HFFc6 (cell line): ENCODE measurements around the gene B3GLCT. TPM values are rescaled to one million over a fixed set of nuclear protein-coding genes. Genes with fewer than 3 reads are reported as not detected.

Experiments used
- DNase-seq: peaks from one replicate; pipeline ENCODE4 v3.0.0-alpha.2; 2018
- H3K27ac Mint-ChIP-seq: 2 replicates; pipeline ENCODE4 v1.8.0; 2020; ENCODE audit warnings: mild to moderate bottlenecking, mixed read lengths
- H3K27me3 Mint-ChIP-seq: 2 replicates; pipeline ENCODE4 v1.8.0; 2021; ENCODE audit warnings: mild to moderate bottlenecking, moderate library complexity, mixed read lengths; ENCODE audit not compliant: insufficient read depth
- H3K36me3 Mint-ChIP-seq: 2 replicates; pipeline ENCODE4 v1.8.0; 2021; ENCODE audit warnings: low read depth, mixed read lengths
- H3K4me1 Mint-ChIP-seq: 2 replicates; pipeline ENCODE4 v1.8.0; 2020; ENCODE audit warnings: low read depth, mixed read lengths
- H3K4me3 Mint-ChIP-seq: 2 replicates; pipeline ENCODE4 v1.8.0; 2020; ENCODE audit warnings: mild to moderate bottlenecking, moderate library complexity, mixed read lengths
- H3K9me3 Mint-ChIP-seq: 2 replicates; pipeline ENCODE4 v1.8.0; 2020; ENCODE audit warnings: mild to moderate bottlenecking, mixed read lengths
- CTCF ChIP-seq: fragments of 200-600 bp; sonication (generic); IDR thresholded peaks from 2 replicates; pipeline ENCODE4 v1.5.0; 2021; ENCODE audit warnings: antibody characterized with exemption, mild to moderate bottlenecking
- total RNA-seq, 6 experiments: library from RNA; stranded (reverse); fragmentation: NEBNext Ultra II Directional; extraction: Animal tissue kit (Norgen Biotek cat#: 25700); gene quantifications; 2 replicates in 1 of 6; 3 replicates in 5 of 6; pipeline ENCODE4 v1.2.3, GENCODE V29; 2021

B3GLCT gene
- total RNA-seq, 6 experiments from 2014 or later, result 5.0 to 7.5 (median 6.9) TPM

DNA sequence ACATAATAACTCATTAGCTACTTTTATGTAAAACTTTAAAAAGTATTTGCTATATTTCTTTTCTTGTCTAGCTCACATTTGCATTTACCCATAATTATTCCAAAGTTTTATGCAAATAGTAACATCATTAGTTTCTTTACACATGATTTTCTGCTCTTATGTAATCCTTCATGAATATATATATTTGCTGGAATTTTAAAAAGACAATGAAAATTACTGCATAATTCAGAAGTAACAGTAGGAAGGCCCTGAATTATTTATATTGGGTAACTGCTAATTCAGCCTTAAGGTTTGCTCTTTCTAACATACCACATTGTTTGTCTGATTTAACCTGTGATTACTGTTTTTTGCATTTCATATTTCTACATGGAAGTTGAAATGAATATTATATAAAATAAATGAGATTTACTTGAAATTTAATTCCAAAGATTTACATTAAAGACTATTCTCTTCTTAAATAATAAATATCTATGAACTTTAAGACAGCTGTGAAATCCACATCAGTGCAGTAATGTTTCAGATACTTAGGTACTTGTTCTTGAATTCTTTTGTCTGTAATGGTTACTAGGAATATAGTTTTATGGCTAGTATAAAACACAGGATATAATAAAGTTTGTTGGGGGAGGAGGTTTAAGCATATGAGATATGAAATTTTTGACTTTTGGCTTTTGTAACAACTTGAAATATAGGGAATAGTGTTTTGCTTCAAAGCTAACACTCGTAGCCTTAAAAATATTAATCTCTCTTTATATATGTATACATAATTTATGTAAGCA, 46.0 kb downstream of the B3GLCT start:
- Mint-ChIP-seq H3K36me3 (no peaks in the 10 kb centered on the region), H3K4me3 (no peak overlapping the region), H3K27me3 (no peaks in the 10 kb centered on the region), H3K9me3 (no peaks in the 10 kb centered on the region), H3K27ac (no peak overlapping the region), H3K4me1 (no peaks in the 10 kb centered on the region)
- no peak for TF ChIP-seq CTCF
- DNase-seq, result no peak

DNA sequence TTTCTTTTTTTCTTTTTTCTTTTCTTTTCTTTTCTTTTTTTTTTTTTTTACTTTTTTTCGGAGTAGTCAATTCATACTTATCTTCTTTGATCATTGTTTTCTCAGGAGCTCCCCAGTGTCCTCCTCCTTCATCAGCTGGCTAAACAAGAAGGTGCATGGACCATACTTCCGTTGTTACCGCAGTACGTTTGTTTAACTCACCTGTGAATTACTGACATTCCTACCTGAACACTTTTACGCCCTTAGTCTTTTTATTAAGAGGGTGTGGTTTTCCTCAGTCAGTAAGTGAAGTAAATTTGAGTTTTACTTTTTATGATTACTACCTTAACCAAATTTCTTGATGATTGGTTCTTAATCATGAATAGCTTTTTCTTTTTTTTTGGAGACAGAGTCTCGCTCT, 47.1 kb downstream of the B3GLCT start:
- no peak for TF ChIP-seq CTCF
- Mint-ChIP-seq H3K36me3 (no peaks in the 10 kb centered on the region; the same call in 1 of the 2 replicates), H3K4me1 (no peaks in the 10 kb centered on the region), H3K9me3 (no peaks in the 10 kb centered on the region), H3K27me3 (no peaks in the 10 kb centered on the region), H3K27ac (no peak overlapping the region), H3K4me3 (no peak overlapping the region)
- DNase-seq, result no peak

DNA sequence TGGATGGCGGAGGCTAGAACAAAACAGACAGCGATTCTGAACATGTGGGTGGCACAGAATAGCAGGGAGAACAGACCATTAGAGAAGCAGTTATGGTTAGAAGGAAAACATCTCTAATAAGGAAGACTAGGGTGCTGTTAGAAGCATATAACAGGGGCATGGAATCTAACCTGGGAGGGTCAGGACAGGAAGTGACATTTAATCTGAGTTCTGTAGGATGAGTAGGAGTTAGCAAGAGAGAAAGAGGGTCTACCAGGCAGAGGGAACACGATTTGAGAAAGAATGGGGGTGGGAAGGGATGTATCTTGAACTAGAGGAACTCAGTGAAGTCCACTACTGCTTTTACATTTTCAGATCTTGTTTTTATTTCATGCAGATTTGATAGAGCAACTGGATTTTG, 48.6 kb downstream of the B3GLCT start:
- Mint-ChIP-seq H3K4me3 (no peak overlapping the region), H3K4me1 (no peaks in the 10 kb centered on the region), H3K27me3 (no peaks in the 10 kb centered on the region), H3K36me3 (peaks cover 4% of the 10 kb centered on the region; the same call in 1 of the 2 replicates), H3K27ac (no peak overlapping the region), H3K9me3 (no peaks in the 10 kb centered on the region)
- TF ChIP-seq CTCF, result no peak
- no peak for DNase-seq

- Mint-ChIP-seq H3K27me3 (no peaks in the 10 kb centered on the region), H3K36me3 (peaks cover 4% of the 10 kb centered on the region; the same call in 1 of the 2 replicates), H3K4me3 (no peak overlapping the region), H3K9me3 (no peaks in the 10 kb centered on the region), H3K4me1 (no peaks in the 10 kb centered on the region), H3K27ac (no peak overlapping the region)
- no peak for DNase-seq
- TF ChIP-seq CTCF, result no peak
Measured at GRCh38 chr13:31248965-31249539, 49.3 kb downstream of the B3GLCT start.

- H3K27ac Mint-ChIP-seq, result no peak overlapping the region
- no peak for TF ChIP-seq CTCF
- DNase-seq, result no peak
- H3K4me1 Mint-ChIP-seq, result no peaks in the 10 kb centered on the region
- H3K4me3 Mint-ChIP-seq, result no peak overlapping the region
- H3K9me3 Mint-ChIP-seq, result no peaks in the 10 kb centered on the region
- peaks cover 4% of the 10 kb centered on the region; the same call in 1 of the 2 replicates for H3K36me3 Mint-ChIP-seq
- no peaks in the 10 kb centered on the region for H3K27me3 Mint-ChIP-seq
Measured at GRCh38 chr13:31250435-31250834, 50.7 kb downstream of the B3GLCT start.
